Breast epithelium (tissue), 3 donors: Measurements from ENCODE around the gene CROCC2.

Experiments
- POLR2AphosphoS5 ChIP-seq, 3 donors: sonication (generic); formaldehyde crosslinking; IDR thresholded peaks; one replicate each; pipeline ENCODE4 v1.6.1; 2017; ENCODE audit warnings: antibody characterized with exemption in 3 of 3
- TF ChIP-seq, protein P1 (sequence below), 3 donors: fragments of 450-650 bp; IDR thresholded peaks; one replicate each; pipeline ENCODE4 v1.5.1; 2016 to 2017; ENCODE audit warnings: antibody characterized with exemption in 3 of 3, mild to moderate bottlenecking in 3 of 3, moderate library complexity in 3 of 3

DNA sequence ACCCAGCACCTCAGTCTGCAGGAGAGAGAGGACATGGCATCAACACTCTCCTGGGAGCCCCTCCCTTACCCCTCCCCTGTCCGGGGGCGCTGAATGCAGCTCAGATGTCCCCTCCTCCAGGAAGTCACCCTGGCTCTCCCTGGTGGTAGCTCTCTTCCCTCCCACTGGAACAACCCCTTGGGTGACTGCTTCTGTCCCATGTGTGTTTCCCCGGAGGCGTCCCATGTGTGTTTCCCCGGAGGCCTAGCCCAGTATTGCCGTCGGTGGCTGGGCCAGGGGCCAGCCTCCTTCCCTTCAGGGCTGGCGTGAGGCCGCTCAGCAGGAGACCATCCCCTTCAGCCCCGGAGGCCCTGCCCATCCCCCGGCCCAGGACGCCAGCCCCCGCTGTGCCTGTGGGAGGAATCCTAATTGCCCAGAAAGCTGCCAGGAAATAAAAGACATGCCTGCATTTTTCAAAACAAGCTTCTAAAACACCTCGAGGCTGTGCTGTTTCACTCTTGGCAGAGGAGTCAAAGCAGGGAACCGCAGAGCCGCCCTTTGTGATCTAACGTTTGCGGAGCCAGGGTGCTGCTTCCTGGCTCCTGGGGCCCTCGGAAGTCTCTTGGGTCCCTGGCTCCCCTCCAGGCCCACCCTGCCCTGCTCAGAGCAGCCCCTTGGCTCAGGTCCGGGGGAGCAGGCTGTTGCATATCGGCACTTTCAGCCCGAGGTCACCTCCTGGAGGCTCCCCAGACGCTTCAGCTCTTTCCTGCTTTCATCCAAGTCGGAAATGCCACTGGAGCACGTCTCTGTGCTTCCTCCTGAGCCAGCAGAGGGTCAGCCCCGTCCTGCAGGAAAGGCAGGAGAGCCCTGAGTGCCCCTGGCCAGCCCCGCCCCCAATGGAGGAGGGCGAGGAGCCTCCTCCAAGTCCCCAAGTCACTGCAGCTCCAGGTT is 103.7 kb downstream of the CROCC2 start:
- TF ChIP-seq, protein P1, sequence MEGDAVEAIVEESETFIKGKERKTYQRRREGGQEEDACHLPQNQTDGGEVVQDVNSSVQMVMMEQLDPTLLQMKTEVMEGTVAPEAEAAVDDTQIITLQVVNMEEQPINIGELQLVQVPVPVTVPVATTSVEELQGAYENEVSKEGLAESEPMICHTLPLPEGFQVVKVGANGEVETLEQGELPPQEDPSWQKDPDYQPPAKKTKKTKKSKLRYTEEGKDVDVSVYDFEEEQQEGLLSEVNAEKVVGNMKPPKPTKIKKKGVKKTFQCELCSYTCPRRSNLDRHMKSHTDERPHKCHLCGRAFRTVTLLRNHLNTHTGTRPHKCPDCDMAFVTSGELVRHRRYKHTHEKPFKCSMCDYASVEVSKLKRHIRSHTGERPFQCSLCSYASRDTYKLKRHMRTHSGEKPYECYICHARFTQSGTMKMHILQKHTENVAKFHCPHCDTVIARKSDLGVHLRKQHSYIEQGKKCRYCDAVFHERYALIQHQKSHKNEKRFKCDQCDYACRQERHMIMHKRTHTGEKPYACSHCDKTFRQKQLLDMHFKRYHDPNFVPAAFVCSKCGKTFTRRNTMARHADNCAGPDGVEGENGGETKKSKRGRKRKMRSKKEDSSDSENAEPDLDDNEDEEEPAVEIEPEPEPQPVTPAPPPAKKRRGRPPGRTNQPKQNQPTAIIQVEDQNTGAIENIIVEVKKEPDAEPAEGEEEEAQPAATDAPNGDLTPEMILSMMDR (IDR thresholded peaks at IDR 0.05), result no peak
- no peak for TF ChIP-seq POLR2AphosphoS5 (IDR thresholded peaks at IDR 0.05)
